DOHH2 (cell line): ENCODE data around the gene GNG4.

ENCODE experiments used
- H3F3A ChIP-seq: fragments of 200-600 bp; sonication (generic), shearing (Covaris generic); 2 replicates; pipeline ENCODE4 v1.6.0; 2016; ENCODE audit warnings: antibody characterized with exemption, mild to moderate bottlenecking; ENCODE audit not compliant: control insufficient read depth, insufficient read depth
- H3K27ac ChIP-seq: fragments of 200-600 bp; sonication (generic); 2 replicates; pipeline ENCODE4 v1.5.1; 2014; ENCODE audit warnings: low read depth, mild to moderate bottlenecking, low read length, moderate library complexity
- H3K27me3 ChIP-seq: fragments of 200-600 bp; sonication (generic); 2 replicates; pipeline ENCODE4 v1.6.1; 2014; ENCODE audit warnings: mild to moderate bottlenecking, low read length, mixed read lengths; ENCODE audit not compliant: control insufficient read depth
- H3K36me3 ChIP-seq: fragments of 200-600 bp; sonication (generic); 2 replicates; pipeline ENCODE4 v1.6.1; 2014; ENCODE audit warnings: mild to moderate bottlenecking, low read length, moderate library complexity, mixed read lengths; ENCODE audit not compliant: control insufficient read depth
- H3K4me1 ChIP-seq: fragments of 200-600 bp; sonication (generic); 2 replicates; pipeline ENCODE4 v1.6.1; 2014; ENCODE audit warnings: mild to moderate bottlenecking, low read length, mixed read lengths; ENCODE audit not compliant: control insufficient read depth
- H3K4me2 ChIP-seq: fragments of 200-600 bp; sonication (generic); 2 replicates; pipeline ENCODE4 v1.6.0; 2014; ENCODE audit warnings: mild to moderate bottlenecking, low read length, moderate library complexity
- H3K4me3 ChIP-seq: fragments of 200-600 bp; sonication (generic); 2 replicates; pipeline ENCODE4 v1.5.1; 2014; ENCODE audit warnings: mild to moderate bottlenecking, low read length, mixed read lengths
- H3K79me2 ChIP-seq: fragments of 200-600 bp; sonication (generic); 2 replicates; pipeline ENCODE4 v1.6.1; 2014; ENCODE audit warnings: mild to moderate bottlenecking, low read length, mixed read lengths; ENCODE audit not compliant: control insufficient read depth
- H3K9me2 ChIP-seq: fragments of 200-600 bp; sonication (generic); replicated peaks from 2 replicates; pipeline ENCODE4 v1.6.1; 2014; ENCODE audit warnings: mild to moderate bottlenecking, low read length, mixed read lengths; ENCODE audit not compliant: control insufficient read depth
- H3K9me3 ChIP-seq: fragments of 200-600 bp; sonication (generic); 2 replicates; pipeline ENCODE4 v1.6.1; 2014; ENCODE audit warnings: antibody characterized with exemption, low read length, mixed read lengths; ENCODE audit not compliant: control insufficient read depth, insufficient read depth
- H4K20me1 ChIP-seq: fragments of 200-600 bp; sonication (generic); 2 replicates; pipeline ENCODE4 v1.6.0; 2014; ENCODE audit warnings: low read depth, mild to moderate bottlenecking, antibody characterized with exemption, low read length, moderate library complexity; ENCODE audit not compliant: control insufficient read depth, insufficient read depth
- EZH2phosphoT487 ChIP-seq: fragments of 200-600 bp; sonication (generic); IDR thresholded peaks from 2 replicates; pipeline ENCODE4 v1.6.1; 2017; ENCODE audit warnings: borderline replicate concordance, mild to moderate bottlenecking, antibody characterized with exemption, low read length, moderate library complexity, mixed read lengths
- TF ChIP-seq, protein P1 (sequence below): fragments of 200-600 bp; sonication (generic); IDR thresholded peaks from one replicate; pipeline ENCODE4 v1.5.1; 2014; ENCODE audit warnings: antibody characterized with exemption, mild to moderate bottlenecking, low read depth, low read length; ENCODE audit not compliant: poor library complexity, severe bottlenecking

GNG4 gene

DNA sequence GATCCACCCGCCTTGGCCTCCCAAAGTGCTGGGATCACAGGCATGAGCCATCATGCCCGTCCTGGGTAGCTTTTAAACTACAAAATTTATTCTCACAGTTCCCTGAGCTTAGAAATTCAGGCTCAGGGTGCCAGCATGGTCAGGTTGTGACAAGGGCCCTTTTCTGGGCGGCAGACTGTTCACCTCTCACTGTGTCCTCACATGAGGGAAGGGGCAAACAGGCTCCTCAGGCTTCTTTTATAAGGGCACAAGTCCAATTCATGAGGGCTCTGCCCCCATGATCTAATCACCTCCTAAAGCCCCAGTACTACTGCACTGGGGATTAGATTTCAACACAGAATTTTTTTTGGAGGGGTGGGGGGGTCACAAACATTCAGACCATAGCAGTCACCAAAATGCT lies 36.8 kb downstream of the GNG4 start:
- Histone ChIP-seq H3K4me2 (no peak overlapping the region), H3K79me2 (no peaks in the 10 kb centered on the region), H3K4me3 (no peak overlapping the region), H3K27me3 (no peaks in the 10 kb centered on the region), H3K9me3 (no peaks in the 10 kb centered on the region), H4K20me1 (no peaks in the 10 kb centered on the region), H3K36me3 (no peaks in the 10 kb centered on the region), H3K9me2 (no peaks in the 10 kb centered on the region), H3K27ac (no peak overlapping the region), H3F3A (no peaks in the 10 kb centered on the region), H3K4me1 (no peaks in the 10 kb centered on the region)
- no peak for TF ChIP-seq EZH2phosphoT487
- TF ChIP-seq, protein P1, sequence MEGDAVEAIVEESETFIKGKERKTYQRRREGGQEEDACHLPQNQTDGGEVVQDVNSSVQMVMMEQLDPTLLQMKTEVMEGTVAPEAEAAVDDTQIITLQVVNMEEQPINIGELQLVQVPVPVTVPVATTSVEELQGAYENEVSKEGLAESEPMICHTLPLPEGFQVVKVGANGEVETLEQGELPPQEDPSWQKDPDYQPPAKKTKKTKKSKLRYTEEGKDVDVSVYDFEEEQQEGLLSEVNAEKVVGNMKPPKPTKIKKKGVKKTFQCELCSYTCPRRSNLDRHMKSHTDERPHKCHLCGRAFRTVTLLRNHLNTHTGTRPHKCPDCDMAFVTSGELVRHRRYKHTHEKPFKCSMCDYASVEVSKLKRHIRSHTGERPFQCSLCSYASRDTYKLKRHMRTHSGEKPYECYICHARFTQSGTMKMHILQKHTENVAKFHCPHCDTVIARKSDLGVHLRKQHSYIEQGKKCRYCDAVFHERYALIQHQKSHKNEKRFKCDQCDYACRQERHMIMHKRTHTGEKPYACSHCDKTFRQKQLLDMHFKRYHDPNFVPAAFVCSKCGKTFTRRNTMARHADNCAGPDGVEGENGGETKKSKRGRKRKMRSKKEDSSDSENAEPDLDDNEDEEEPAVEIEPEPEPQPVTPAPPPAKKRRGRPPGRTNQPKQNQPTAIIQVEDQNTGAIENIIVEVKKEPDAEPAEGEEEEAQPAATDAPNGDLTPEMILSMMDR: no peak

DNA sequence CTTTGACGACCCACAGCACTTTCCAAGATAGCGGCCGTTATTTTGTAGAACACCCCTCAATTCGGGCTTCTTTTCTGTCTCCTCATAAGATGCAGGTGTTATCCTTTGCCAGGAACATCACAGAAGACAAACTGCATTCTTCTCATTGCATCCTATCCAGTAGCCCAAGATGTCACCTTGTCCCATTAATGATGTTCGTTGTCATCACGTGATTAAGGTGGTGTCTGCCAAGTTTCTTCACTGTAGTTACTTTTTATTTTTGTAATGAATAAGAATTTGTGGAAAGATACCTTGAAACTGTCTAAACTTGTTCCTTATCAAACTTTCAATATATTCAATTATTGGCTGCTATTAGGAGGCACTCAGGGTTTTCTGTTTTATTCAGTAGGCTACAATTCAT lies 39.4 kb downstream of the GNG4 start:
- H3K27ac ChIP-seq: no peak overlapping the region
- H3K4me2 ChIP-seq: no peak overlapping the region
- H3K4me3 ChIP-seq: no peak overlapping the region
- no peaks in the 10 kb centered on the region for H3K9me2 ChIP-seq
- no peaks in the 10 kb centered on the region for H3K27me3 ChIP-seq
- H3K9me3 ChIP-seq: no peaks in the 10 kb centered on the region
- TF ChIP-seq, protein P1: no peak
- no peak for TF ChIP-seq EZH2phosphoT487
- no peaks in the 10 kb centered on the region for H3K4me1 ChIP-seq
- H3F3A ChIP-seq: no peaks in the 10 kb centered on the region
- H3K79me2 ChIP-seq: no peaks in the 10 kb centered on the region
- no peaks in the 10 kb centered on the region for H3K36me3 ChIP-seq
- H4K20me1 ChIP-seq: no peaks in the 10 kb centered on the region

DNA sequence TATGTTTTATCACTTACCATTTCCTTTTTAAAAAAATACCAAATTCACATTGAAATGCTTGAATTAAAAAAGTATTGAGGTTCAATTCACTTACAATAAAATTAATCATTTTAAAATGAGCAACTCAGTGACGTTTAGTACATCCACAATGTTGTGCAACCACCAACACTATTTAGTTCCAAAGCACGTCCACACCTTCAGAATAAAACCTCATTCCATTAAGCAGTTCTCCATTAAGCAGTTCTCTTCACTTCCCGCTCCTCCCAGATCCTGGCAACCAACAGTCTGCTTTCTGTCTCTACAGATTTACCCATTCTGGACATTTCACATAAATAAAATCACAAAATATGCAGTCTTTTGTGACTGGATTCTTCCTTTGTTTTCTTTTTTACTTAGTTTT lies 41.3 kb downstream of the GNG4 start:
- Histone ChIP-seq H3K9me3 (no peaks in the 10 kb centered on the region), H3K4me2 (no peak overlapping the region), H3K27me3 (no peaks in the 10 kb centered on the region), H3F3A (no peaks in the 10 kb centered on the region), H3K27ac (no peak overlapping the region), H3K9me2 (no peaks in the 10 kb centered on the region), H3K79me2 (no peaks in the 10 kb centered on the region), H3K4me3 (no peak overlapping the region), H3K36me3 (no peaks in the 10 kb centered on the region), H3K4me1 (no peaks in the 10 kb centered on the region), H4K20me1 (no peaks in the 10 kb centered on the region)
- TF ChIP-seq, protein P1: no peak
- TF ChIP-seq EZH2phosphoT487: no peak

DNA sequence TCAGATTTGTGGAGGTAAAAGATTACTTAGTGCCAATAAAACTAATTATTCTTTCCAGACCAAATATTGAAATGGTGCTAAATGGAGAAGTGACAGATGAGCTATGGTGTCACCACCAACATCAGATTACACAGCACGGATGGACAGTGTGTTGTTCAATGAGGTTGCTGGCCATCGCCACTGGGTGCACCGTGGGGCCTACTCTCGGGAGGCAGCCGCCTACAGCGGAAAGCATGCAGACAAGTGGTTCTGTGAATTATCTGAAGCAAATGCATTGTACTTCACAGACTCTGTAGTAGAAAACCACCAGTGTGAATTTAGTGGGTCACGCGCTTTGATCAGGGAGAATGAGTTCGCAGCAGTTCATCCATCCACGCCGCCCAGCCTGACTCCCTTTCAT lies 42.3 kb downstream of the GNG4 start:
- no peaks in the 10 kb centered on the region for H3K79me2 ChIP-seq
- H3K4me3 ChIP-seq: no peak overlapping the region
- H3K27ac ChIP-seq: no peak overlapping the region
- H3K27me3 ChIP-seq: no peaks in the 10 kb centered on the region
- TF ChIP-seq, protein P1: no peak
- no peak for TF ChIP-seq EZH2phosphoT487
- no peaks in the 10 kb centered on the region for H3F3A ChIP-seq
- no peaks in the 10 kb centered on the region for H4K20me1 ChIP-seq
- H3K9me2 ChIP-seq: no peaks in the 10 kb centered on the region
- no peaks in the 10 kb centered on the region for H3K9me3 ChIP-seq
- no peaks in the 10 kb centered on the region for H3K36me3 ChIP-seq
- no peak overlapping the region for H3K4me2 ChIP-seq
- no peaks in the 10 kb centered on the region for H3K4me1 ChIP-seq
